Measurements from ENCODE around the gene TNS2.

The TNS2 gene

GRCh38 chr12:53113951-53114350 is 64.1 kb downstream of the TNS2 start:
- no peak for DNase-seq (ENCODE audit: low read depth)
